Umbilical cord (tissue), 2 donors: ENCODE data around the gene DCT. TPM values are rescaled to one million over a fixed set of nuclear protein-coding genes. Genes with fewer than 3 reads are reported as not detected.

Experiments
- DNase-seq: peaks from one replicate; pipeline ENCODE4 v3.0.0-alpha.2; 2015; ENCODE audit warnings: low spot score
- total RNA-seq: library from RNA; depleted of rRNA; stranded (reverse); fragments of >200 nt; gene quantifications from one replicate; pipeline ENCODE4 v1.2.3, GENCODE V29; 2014; ENCODE audit warnings: low replicate concordance; ENCODE audit not compliant: insufficient read depth

Gene DCT
- total RNA-seq, 1 donor from 2014 or later = 5.8 TPM

DNA sequence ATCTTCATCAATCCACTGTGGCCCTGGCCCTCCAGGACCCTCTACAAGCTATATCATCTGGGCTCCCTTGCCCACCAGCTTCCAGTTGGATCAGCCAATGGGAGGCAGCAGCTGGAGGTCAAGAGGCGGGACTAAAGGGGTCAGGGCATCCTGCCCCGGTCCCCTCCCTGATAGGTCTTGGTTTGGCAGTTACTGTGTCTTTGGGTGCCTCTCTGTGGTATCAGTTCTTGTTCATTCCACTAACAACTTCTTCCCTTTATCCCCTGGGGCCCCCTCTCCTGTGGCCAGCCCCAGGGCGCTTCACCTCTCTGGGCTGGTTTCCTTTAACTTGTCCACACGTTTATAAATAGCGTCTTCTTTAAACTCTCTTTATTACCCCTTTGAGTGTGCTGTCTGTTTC, 83.6 kb downstream of the DCT start:
- no peak for DNase-seq

DNA sequence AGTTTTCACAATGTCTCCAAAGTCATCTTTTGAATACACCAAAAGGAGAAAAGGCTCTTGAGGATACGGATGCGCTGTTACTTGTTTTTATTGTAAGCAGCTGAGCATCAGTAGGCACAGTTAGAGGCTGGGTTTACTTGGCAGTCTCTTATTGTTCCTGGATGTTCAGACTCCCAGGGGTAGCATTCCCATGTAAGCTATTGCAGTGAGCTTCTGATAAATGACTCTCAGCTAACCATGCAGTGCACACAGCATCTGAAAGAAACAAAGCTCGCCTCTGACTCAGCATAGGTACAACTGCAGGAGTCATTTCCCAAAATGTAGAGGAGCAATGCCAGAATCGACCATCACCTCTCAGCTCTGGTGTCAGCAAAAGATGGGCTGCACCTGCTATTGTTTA, 84.8 kb downstream of the DCT start:
- DNase-seq = no peak

DNA sequence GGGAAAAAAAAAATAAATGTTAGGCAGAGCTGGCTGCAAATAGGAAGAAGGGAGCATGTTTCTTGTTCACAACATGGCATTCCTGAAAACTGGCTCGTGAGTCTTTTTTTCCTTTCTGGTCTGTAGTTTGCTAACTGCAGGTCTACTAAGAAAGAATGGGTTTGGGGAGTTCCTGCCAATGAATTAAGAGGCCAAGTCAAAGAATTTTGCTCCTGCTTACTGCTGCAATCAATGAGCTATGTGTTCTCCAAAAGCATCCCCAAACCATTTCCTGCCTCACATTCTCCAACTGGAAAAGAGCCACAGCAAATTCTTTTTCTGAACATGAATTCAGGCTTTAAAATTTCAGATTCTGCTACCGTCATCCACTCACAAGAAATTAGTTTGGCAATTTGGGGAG, 88.6 kb downstream of the DCT start:
- DNase-seq = no peak

DNA sequence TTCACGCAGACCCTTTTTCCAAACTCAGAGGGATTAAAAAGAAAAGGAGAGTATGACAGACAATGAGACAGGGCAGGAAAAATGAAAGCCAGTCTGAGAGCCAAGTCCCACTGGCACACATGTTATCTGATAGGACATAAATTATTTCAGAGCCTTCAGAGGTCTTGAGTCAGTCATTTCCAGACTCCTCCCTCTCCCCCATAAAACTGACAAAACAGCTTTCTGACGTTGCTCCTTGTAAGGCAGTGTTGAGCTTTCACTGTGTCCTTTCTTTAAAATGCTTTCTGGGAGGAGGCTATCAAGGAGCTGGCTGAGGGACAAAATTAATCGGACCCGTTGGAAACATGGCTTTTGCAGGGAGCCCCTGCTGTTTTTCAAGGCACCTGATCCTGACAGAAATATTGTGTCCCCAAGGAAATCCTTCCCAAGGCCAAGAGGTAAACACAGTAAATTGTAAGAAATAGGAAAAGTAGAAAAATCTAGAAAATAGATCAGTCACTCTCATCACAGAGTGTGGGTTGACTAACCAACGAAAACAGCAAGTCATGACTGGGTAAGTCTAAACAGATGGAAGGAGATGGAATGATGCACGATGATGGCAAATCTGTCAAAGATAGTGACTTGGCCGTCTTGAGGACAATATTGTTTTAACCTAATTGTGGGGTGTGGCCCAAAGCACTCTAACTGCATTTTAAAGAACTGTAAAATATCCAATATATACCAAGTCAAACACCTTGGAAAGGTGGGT, 89.7 kb downstream of the DCT start:
- peak; percentile 67 for DNase-seq

DNA sequence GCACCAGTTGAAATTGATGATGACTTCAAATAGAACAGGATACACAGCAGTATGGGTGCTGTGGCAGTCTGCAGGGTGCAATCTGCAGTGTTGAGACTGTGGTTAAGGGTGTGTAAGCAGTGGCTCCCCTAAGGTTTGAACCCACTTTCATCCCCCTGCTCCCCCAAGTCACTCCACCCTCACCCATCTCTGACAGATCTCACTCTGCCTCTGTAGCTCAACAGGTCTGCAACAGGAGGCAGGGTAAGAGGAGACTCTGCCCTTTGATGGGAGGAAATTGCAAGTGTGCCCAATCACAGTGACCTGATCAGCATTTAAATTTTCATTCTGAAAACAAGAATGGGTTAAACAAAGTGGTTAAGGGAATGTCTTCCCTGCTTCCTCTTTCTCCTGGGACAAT, 92.4 kb downstream of the DCT start:
- DNase-seq = no peak

Other genes with a start within 250 kb of the DCT start
- 7.9 TPM for gene TGDS, start 116.5 kb upstream of the DCT start, total RNA-seq
- gene GPR180, start 122.2 kb upstream of the DCT start, total RNA-seq = 13.2 TPM
- gene SOX21, start 232.9 kb upstream of the DCT start, total RNA-seq = 0.24 TPM